ENCODE measurements around the gene MED20.
"Not testable (repeated sequence)": the region's sequence is repeated elsewhere in the genome, so short reads cannot be mapped to it uniquely, and the experiment has no call there.

Gene MED20

GRCh38 chr6:41920921-41921711 is at the start of gene MED20, which contains the start of gene BYSL:
Gene MED20, minus strand, starts transcription at chr6:41921139. Its CDS starts 121 bp downstream, at chr6:41921018.
Gene BYSL, plus strand, starts transcription at chr6:41921499. Its CDS starts 64 bp downstream, at chr6:41921563.
- peak; percentile 80 to 100 (median 93) for DNase-seq

- peak in 3 of 51 donors; percentile 1 to 8 (median 7) for DNase-seq
These were observed 49.5 kb upstream of the MED20 start for GRCh38 chr6:41970436-41970846.

- no peak for DNase-seq
These were observed 46.7 kb upstream of the MED20 start for GRCh38 chr6:41967312-41968287.

- no peak for DNase-seq
These were observed 46.0 kb upstream of the MED20 start for GRCh38 chr6:41966961-41967311.

- no peak for DNase-seq
These were observed 45.4 kb upstream of the MED20 start for GRCh38 chr6:41966214-41966920.

- DNase-seq: no peak
These were observed 44.7 kb upstream of the MED20 start for GRCh38 chr6:41965429-41966213.

GRCh38 chr6:41964201-41964887 is 43.4 kb upstream of the MED20 start:
- DNase-seq: no peak

- DNase-seq: no peak
These were observed 42.4 kb upstream of the MED20 start for GRCh38 chr6:41963371-41963770.

GRCh38 chr6:41960028-41960427 is 39.1 kb upstream of the MED20 start:
- DNase-seq: no peak

- no peak for DNase-seq
These were observed 37.3 kb upstream of the MED20 start for GRCh38 chr6:41958022-41958856.

- DNase-seq: no peak
These were observed 36.2 kb upstream of the MED20 start for GRCh38 chr6:41957117-41957516.

GRCh38 chr6:41955412-41955811 is 34.5 kb upstream of the MED20 start:
- DNase-seq: no peak

- DNase-seq: no peak
These were observed 33.7 kb upstream of the MED20 start for GRCh38 chr6:41954668-41955067.

- DNase-seq: no peak
These were observed 26.8 kb upstream of the MED20 start for GRCh38 chr6:41947581-41948220.

- no peak for DNase-seq
These were observed 22.5 kb upstream of the MED20 start for GRCh38 chr6:41943456-41943855.

- DNase-seq: not testable (repeated sequence)
These were observed 21.9 kb upstream of the MED20 start for GRCh38 chr6:41942882-41943281.

GRCh38 chr6:41942067-41942851 is 21.3 kb upstream of the MED20 start:
- DNase-seq: peak in 3 of 51 donors; percentile 39 to 59 (median 42)

Measured in hypothalamus (tissue), 51 donors.